OCI-LY1 (cell line): ENCODE results near the gene TRPV2.

ENCODE experiments used
- H2AFZ ChIP-seq: fragments of 200-600 bp; sonication (generic), shearing (Covaris generic); 2 replicates; pipeline ENCODE4 v1.6.0; 2014; ENCODE audit warnings: antibody characterized with exemption, mild to moderate bottlenecking, low read length
- H3F3A ChIP-seq: fragments of 200-600 bp; sonication (generic), shearing (Covaris generic); 2 replicates; pipeline ENCODE4 v1.6.0; 2014; ENCODE audit warnings: mild to moderate bottlenecking, antibody characterized with exemption, low read length, moderate library complexity; ENCODE audit not compliant: insufficient read depth
- H3K27ac ChIP-seq: fragments of 200-600 bp; sonication (generic); 2 replicates; pipeline ENCODE4 v1.5.1; 2014; ENCODE audit warnings: low read length, mixed run types, mild to moderate bottlenecking, low read depth; ENCODE audit not compliant: poor library complexity, severe bottlenecking
- H3K27me3 ChIP-seq: fragments of 200-600 bp; sonication (generic); 2 replicates; pipeline ENCODE4 v1.6.0; 2014; ENCODE audit warnings: antibody characterized with exemption, mild to moderate bottlenecking, low read length, moderate library complexity; ENCODE audit not compliant: insufficient read depth
- H3K36me3 ChIP-seq: fragments of 200-600 bp; sonication (generic); 2 replicates; pipeline ENCODE4 v1.6.1; 2014; ENCODE audit warnings: mild to moderate bottlenecking, antibody characterized with exemption, low read length, moderate library complexity, mixed read lengths; ENCODE audit not compliant: insufficient read depth
- H3K4me1 ChIP-seq: fragments of 200-600 bp; sonication (generic); 2 replicates; pipeline ENCODE4 v1.5.1; 2014; ENCODE audit warnings: mild to moderate bottlenecking, low read length, moderate library complexity; ENCODE audit not compliant: insufficient read depth, severe bottlenecking
- H3K4me2 ChIP-seq: fragments of 200-600 bp; sonication (generic), shearing (Covaris generic); 2 replicates; pipeline ENCODE4 v1.6.1; 2014; ENCODE audit warnings: low read length
- H3K4me3 ChIP-seq: fragments of 200-600 bp; sonication (generic); 2 replicates; pipeline ENCODE4 v1.5.1; 2014; ENCODE audit warnings: low read length, low read depth, mild to moderate bottlenecking, mixed read lengths; ENCODE audit not compliant: poor library complexity, severe bottlenecking
- H3K79me2 ChIP-seq: fragments of 200-600 bp; shearing (Covaris generic); 2 replicates; pipeline ENCODE4 v1.6.1; 2016; ENCODE audit warnings: mixed run types, low read length, mixed read lengths; ENCODE audit not compliant: insufficient read depth
- H3K9ac ChIP-seq: fragments of 200-600 bp; sonication (generic), shearing (Covaris generic); 2 replicates; pipeline ENCODE4 v1.6.1; 2014; ENCODE audit warnings: mild to moderate bottlenecking, low read length, mixed read lengths
- H3K9me2 ChIP-seq: fragments of 200-600 bp; sonication (generic), shearing (Covaris generic); 2 replicates; pipeline ENCODE4 v1.6.1; 2014; ENCODE audit warnings: low read depth, mild to moderate bottlenecking, low read length, mixed read lengths
- H3K9me3 ChIP-seq: fragments of 200-600 bp; shearing (Covaris generic); 2 replicates; pipeline ENCODE4 v1.6.1; 2014; ENCODE audit warnings: low read length, mixed read lengths
- H4K20me1 ChIP-seq: fragments of 200-600 bp; sonication (generic), shearing (Covaris generic); 2 replicates; pipeline ENCODE4 v1.6.0; 2016; ENCODE audit warnings: mild to moderate bottlenecking, low read length; ENCODE audit not compliant: insufficient read depth
- CTCF ChIP-seq: fragments of 200-600 bp; sonication (generic), shearing (Covaris generic); IDR thresholded peaks from 2 replicates; pipeline ENCODE4 v1.5.1; 2017; ENCODE audit warnings: mild to moderate bottlenecking, antibody characterized with exemption, low read length, moderate library complexity, mixed read lengths
- EZH2 ChIP-seq: fragments of 200-600 bp; sonication (generic), shearing (Covaris generic); IDR thresholded peaks from 2 replicates; pipeline ENCODE4 v1.8.0; 2017; ENCODE audit warnings: borderline replicate concordance, mixed run types, mild to moderate bottlenecking, antibody characterized with exemption, low read length, moderate library complexity, mixed read lengths

Gene TRPV2

GRCh38 chr17:16447676-16448075 lies 32.3 kb downstream of the TRPV2 start:
- Histone ChIP-seq H3K79me2 (no peaks in the 10 kb centered on the region), H4K20me1 (no peaks in the 10 kb centered on the region), H3K4me1 (peaks cover 3% of the 10 kb centered on the region), H3F3A (no peaks in the 10 kb centered on the region), H3K4me3 (no peak overlapping the region), H3K36me3 (peaks cover 71% of the 10 kb centered on the region), H3K27ac (no peak overlapping the region), H2AFZ (no peak overlapping the region), H3K9me3 (no peaks in the 10 kb centered on the region), H3K9ac (no peak overlapping the region), H3K9me2 (no peaks in the 10 kb centered on the region), H3K4me2 (no peak overlapping the region), H3K27me3 (no peaks in the 10 kb centered on the region)
- TF ChIP-seq EZH2 = no peak
- TF ChIP-seq CTCF = no peak

GRCh38 chr17:16448490-16448889 lies 33.1 kb downstream of the TRPV2 start:
- Histone ChIP-seq H2AFZ (no peak overlapping the region), H3K9me3 (no peaks in the 10 kb centered on the region), H3K4me2 (no peak overlapping the region), H3K36me3 (peaks cover 63% of the 10 kb centered on the region), H3K79me2 (no peaks in the 10 kb centered on the region), H3K9ac (no peak overlapping the region), H4K20me1 (no peaks in the 10 kb centered on the region), H3K27ac (no peak overlapping the region), H3K27me3 (no peaks in the 10 kb centered on the region), H3K4me3 (no peak overlapping the region), H3K9me2 (no peaks in the 10 kb centered on the region), H3K4me1 (no peaks in the 10 kb centered on the region), H3F3A (no peaks in the 10 kb centered on the region)
- TF ChIP-seq EZH2 (no peak), CTCF (no peak)

GRCh38 chr17:16449121-16449570 lies 33.8 kb downstream of the TRPV2 start:
- Histone ChIP-seq H3K79me2 (no peaks in the 10 kb centered on the region), H3K27ac (no peak overlapping the region), H3K4me3 (no peak overlapping the region), H2AFZ (no peak overlapping the region), H3K27me3 (no peaks in the 10 kb centered on the region), H3K4me2 (no peak overlapping the region), H3F3A (no peaks in the 10 kb centered on the region), H4K20me1 (no peaks in the 10 kb centered on the region), H3K36me3 (peaks cover 57% of the 10 kb centered on the region), H3K4me1 (no peaks in the 10 kb centered on the region), H3K9me2 (no peaks in the 10 kb centered on the region), H3K9ac (no peak overlapping the region), H3K9me3 (no peaks in the 10 kb centered on the region)
- no peak for TF ChIP-seq CTCF
- no peak for TF ChIP-seq EZH2
